IMR-90 (cell line): ENCODE data around the gene EFNA5. TPM values are rescaled to one million over a fixed set of nuclear protein-coding genes. Genes with fewer than 3 reads are reported as not detected.

Experiments used
- ATAC-seq: fragments of 200-7000 bp; cut with Tn5 transposase; 2 replicates; pipeline ENCODE4 v1.9.1; 2020; ENCODE audit warnings: low read depth, mild to moderate bottlenecking, moderate library complexity
- BruUV-seq: library from RNA; stranded (reverse); fragments of 400-500 nt; replicated peaks from 2 replicates; lab custom pipeline; 2021; lab: Mats Ljungman, UMichigan
- CTCF ChIA-PET: fragments of 300-600 bp; formaldehyde crosslinking; extraction: SDS; loops from one replicate; lab custom pipeline; 2021; ENCODE audit warnings: antibody characterized with exemption; lab: Yijun Ruan, JAX
- POLR2A ChIA-PET: fragments of 300-600 bp; sonication (Branson Sonifier 250); formaldehyde crosslinking; loops from one replicate; lab custom pipeline; 2022; ENCODE audit warnings: antibody characterized with exemption; ENCODE audit not compliant: unreplicated experiment; lab: Charles Lee
- DNase-seq: peaks from one replicate; pipeline ENCODE4 v3.0.0; 2013
- H2AFZ ChIP-seq: replicated peaks from 2 replicates; pipeline ENCODE3; 2013; ENCODE audit warnings: low read length, mild to moderate bottlenecking; ENCODE audit not compliant: poor library complexity
- H2AK5ac ChIP-seq: 2 replicates; pipeline ENCODE4 v1.6.1; 2013; ENCODE audit warnings: low read depth, low read length, inconsistent platforms
- H2AK9ac ChIP-seq: replicated peaks from 2 replicates; pipeline ENCODE3; 2013; ENCODE audit warnings: mild to moderate bottlenecking, low read depth, low read length, moderate library complexity; ENCODE audit not compliant: poor library complexity
- H2BK120ac ChIP-seq: 2 replicates; pipeline ENCODE4 v1.6.1; 2013; ENCODE audit warnings: low read depth, low read length, inconsistent platforms
- H2BK15ac ChIP-seq: 3 replicates; pipeline ENCODE4 v1.6.1; 2013; ENCODE audit warnings: low read depth, low read length, inconsistent platforms
- H2BK20ac ChIP-seq: 2 replicates; pipeline ENCODE4 v1.6.1; 2013; ENCODE audit warnings: low read depth, mild to moderate bottlenecking, inconsistent platforms, low read length, moderate library complexity
- H2BK5ac ChIP-seq: 2 replicates; pipeline ENCODE4 v1.6.1; 2013; ENCODE audit warnings: mild to moderate bottlenecking, low read depth, low read length, inconsistent platforms; ENCODE audit not compliant: poor library complexity, severe bottlenecking
- H3K14ac ChIP-seq: replicated peaks from 2 replicates; pipeline ENCODE4 v1.6.1; 2013; ENCODE audit warnings: low read depth, low read length, inconsistent platforms
- H3K18ac ChIP-seq: 2 replicates; pipeline ENCODE4 v1.6.1; 2013; ENCODE audit warnings: low read depth, low read length, control low read depth
- H3K23ac ChIP-seq: 2 replicates; pipeline ENCODE4 v1.6.1; 2013; ENCODE audit warnings: low read depth, low read length, inconsistent platforms
- H3K27ac ChIP-seq: 2 replicates; pipeline ENCODE4 v1.5.1; 2013; ENCODE audit warnings: mild to moderate bottlenecking, control low read depth, low read length; ENCODE audit not compliant: insufficient read depth
- H3K27me3 ChIP-seq: 2 replicates; pipeline ENCODE4 v1.6.1; 2013; ENCODE audit warnings: low read length; ENCODE audit not compliant: control insufficient read depth, insufficient read depth
- H3K36me3 ChIP-seq: 2 replicates; pipeline ENCODE4 v1.6.1; 2013; ENCODE audit warnings: low read length, mixed read lengths; ENCODE audit not compliant: control insufficient read depth, insufficient read depth
- H3K4ac ChIP-seq: 2 replicates; pipeline ENCODE4 v1.6.1; 2013; ENCODE audit warnings: low read depth, low read length, inconsistent platforms
- H3K4me1 ChIP-seq: 2 replicates; pipeline ENCODE4 v1.6.1; 2013; ENCODE audit warnings: low read length, mixed read lengths; ENCODE audit not compliant: control insufficient read depth, insufficient read depth
- H3K4me2 ChIP-seq: 2 replicates; pipeline ENCODE4 v1.6.1; 2013; ENCODE audit warnings: low read depth, mild to moderate bottlenecking, control low read depth, low read length, moderate library complexity
- H3K4me3 ChIP-seq: 2 replicates; pipeline ENCODE4 v1.5.1; 2013; ENCODE audit warnings: low read depth, mild to moderate bottlenecking, control low read depth, low read length, moderate library complexity; ENCODE audit not compliant: insufficient read depth
- H3K56ac ChIP-seq: 2 replicates; pipeline ENCODE4 v1.6.1; 2013; ENCODE audit warnings: low read length, inconsistent platforms; ENCODE audit not compliant: insufficient read depth; ENCODE audit errors: extremely low read depth
- H3K79me1 ChIP-seq, 2 experiments: 2 replicates each; pipeline ENCODE4 v1.6.1; 2013; ENCODE audit warnings: low read length in 2 of 2, inconsistent platforms in 1 of 2, low read depth in 1 of 2
- H3K9ac ChIP-seq: 2 replicates; pipeline ENCODE4 v1.6.1; 2013; ENCODE audit warnings: low read depth, low read length, control low read depth
- H3K9me1 ChIP-seq: 2 replicates; pipeline ENCODE4 v1.6.1; 2013; ENCODE audit warnings: low read length, inconsistent platforms; ENCODE audit not compliant: insufficient read depth
- H3K9me3 ChIP-seq: 2 replicates; pipeline ENCODE4 v1.6.1; 2013; ENCODE audit warnings: low read length; ENCODE audit not compliant: control insufficient read depth, insufficient read depth
- H4K20me1 ChIP-seq: 2 replicates; pipeline ENCODE4 v1.6.1; 2013; ENCODE audit warnings: low read length, inconsistent platforms; ENCODE audit not compliant: insufficient read depth
- H4K5ac ChIP-seq: 2 replicates; pipeline ENCODE4 v1.6.1; 2013; ENCODE audit warnings: mild to moderate bottlenecking, low read depth, low read length, control low read depth
- H4K8ac ChIP-seq, 2 experiments: 2 replicates each; pipeline ENCODE4 v1.6.1; 2013; ENCODE audit warnings: low read depth in 2 of 2, low read length in 2 of 2, control low read depth in 1 of 2, inconsistent platforms in 1 of 2
- H4K91ac ChIP-seq: 2 replicates; pipeline ENCODE4 v1.6.1; 2013; ENCODE audit warnings: low read depth, low read length, inconsistent platforms; ENCODE audit not compliant: insufficient read depth
- BHLHE40 ChIP-seq: fragments of 150-350 bp; IDR thresholded peaks from 2 replicates; pipeline ENCODE4 v1.6.1; 2016; ENCODE audit warnings: mild to moderate bottlenecking, low read depth, low read length
- CEBPB ChIP-seq: IDR thresholded peaks from 2 replicates; pipeline ENCODE4 v1.6.1; 2012; ENCODE audit warnings: low read depth, low read length, improper control_type of control experiment
- CHD1 ChIP-seq: IDR thresholded peaks from 2 replicates; pipeline ENCODE4 v1.6.1; 2012; ENCODE audit warnings: low read depth, low read length, improper control_type of control experiment
- CTCF ChIP-seq: conservative IDR thresholded peaks from 2 replicates; pipeline ENCODE4 v1.5.1; 2012; ENCODE audit warnings: mild to moderate bottlenecking, low read depth, low read length, improper control_type of control experiment
- ELK1 ChIP-seq: fragments of 150-350 bp; IDR thresholded peaks from 2 replicates; pipeline ENCODE4 v1.6.1; 2016; ENCODE audit warnings: low read depth, mild to moderate bottlenecking, low read length, moderate library complexity, borderline replicate concordance
- MAFK ChIP-seq: IDR thresholded peaks from 2 replicates; pipeline ENCODE4 v1.6.1; 2012; ENCODE audit warnings: low read depth, low read length, improper control_type of control experiment
- MAZ ChIP-seq: IDR thresholded peaks from 2 replicates; pipeline ENCODE4 v1.6.1; 2012; ENCODE audit warnings: low read depth, mild to moderate bottlenecking, low read length, improper control_type of control experiment, moderate library complexity, borderline replicate concordance
- MXI1 ChIP-seq: IDR thresholded peaks from 2 replicates; pipeline ENCODE4 v1.6.1; 2012; ENCODE audit warnings: low read depth, mild to moderate bottlenecking, low read length, moderate library complexity, borderline replicate concordance
- NFE2L2 ChIP-seq: fragments of 150-350 bp; IDR thresholded peaks from 2 replicates; pipeline ENCODE4 v1.6.1; 2016; ENCODE audit warnings: low read depth, mild to moderate bottlenecking, low read length
- POLR2A ChIP-seq: IDR thresholded peaks from 2 replicates; pipeline ENCODE4 v1.6.1; 2012; ENCODE audit warnings: mild to moderate bottlenecking, low read depth, low read length
- RAD21 ChIP-seq: IDR thresholded peaks from 2 replicates; pipeline ENCODE4 v1.6.1; 2012; ENCODE audit warnings: low read length, improper control_type of control experiment
- RFX5 ChIP-seq: IDR thresholded peaks from 2 replicates; pipeline ENCODE4 v1.8.0; 2012; ENCODE audit warnings: low read depth, mild to moderate bottlenecking, low read length, moderate library complexity
- SMC3 ChIP-seq: fragments of 150-350 bp; IDR thresholded peaks from 2 replicates; pipeline ENCODE4 v1.6.1; 2016; ENCODE audit warnings: low read depth, mild to moderate bottlenecking, antibody characterized with exemption, low read length, moderate library complexity
- WGBS, 2 experiments: methylation state at CpG; one replicate each; pipeline versions ENCODE4 v1.1.5 to v1.1.7; 2013; ENCODE audit warnings: missing lambda C conversion rate in 2 of 2; ENCODE audit not compliant: insufficient read length in 1 of 2; ENCODE audit errors: extremely low coverage in 2 of 2; 5-methylcytosine and 5-hydroxymethylcytosine counted together
- dilution Hi-C: fragments of 300-500 bp; cut with HindIII; formaldehyde crosslinking; loops from one replicate; pipeline ENCODE4 v1.14.3; 2018; ENCODE audit warnings: low sequenced_read_pairs; ENCODE audit not compliant: unreplicated experiment
- in situ Hi-C: fragments of 300-500 bp; cut with MboI; formaldehyde crosslinking; loops from 3 replicates; pipeline ENCODE4 v1.14.3; 2019; ENCODE audit warnings: low sequenced_read_pairs, inconsistent platforms, mixed read lengths
- intact Hi-C: fragments of 100-400 bp; cut with micrococcal nuclease; formaldehyde crosslinking; loops from 2 replicates; pipeline ENCODE4 v1.10.0; 2022
- polyA plus RNA-seq, 3 experiments: library from polyadenylated mRNA; depleted of rRNA; stranded (reverse); fragments of >200 nt; gene quantifications; 2 replicates each; pipeline ENCODE4 v1.2.3, GENCODE V29; 2012; ENCODE audit warnings: low replicate concordance in 1 of 3
- total RNA-seq: library from RNA; depleted of rRNA; stranded (reverse); fragments of >200 nt; gene quantifications from 2 replicates; pipeline ENCODE4 v1.2.3, GENCODE V29; 2012

EFNA5 gene
- total and polyA plus RNA-seq, 2 of the 4 experiments (the other 2 are of a cell fraction), result 1.5 to 1.6 TPM

- TF ChIP-seq RAD21 (no peak), MAZ (no peak)
Observed at GRCh38 chr5:107376546-107377276, 294.0 kb downstream of the EFNA5 start (continued).

- no TSS peak for BruUV-seq
- intact Hi-C loops, result no loop called here
- TF ChIP-seq MXI1 (no peak), ELK1 (no peak), NFE2L2 (no peak), MAFK (no peak), CHD1 (no peak), SMC3 (no peak), CEBPB (no peak), RFX5 (no peak), BHLHE40 (no peak), CTCF (no peak), MAZ (no peak), POLR2A (no peak)
Observed at GRCh38 chr5:107373549-107374263, 297.0 kb downstream of the EFNA5 start.

More at GRCh38 chr5:107373549-107374263, 297.0 kb downstream of the EFNA5 start:
- no peaks in the 10 kb centered on the region for H3K36me3 ChIP-seq
- no peaks in the 10 kb centered on the region for H4K20me1 ChIP-seq
- H2BK5ac ChIP-seq, result no peak overlapping the region
- no peak overlapping the region for H3K18ac ChIP-seq
- DNase-seq, result no peak
- ATAC-seq, result no peak
- no peak overlapping the region for H4K8ac ChIP-seq
- H3K9me1 ChIP-seq, result peaks cover 2% of the 10 kb centered on the region; the same call in 1 of the 2 replicates
- H2AK9ac ChIP-seq, result no peak overlapping the region
- no peaks in the 10 kb centered on the region for H3K79me1 ChIP-seq
- no peaks in the 10 kb centered on the region for H3K9me3 ChIP-seq
- no peak overlapping the region for H3K4me2 ChIP-seq
- H3K14ac ChIP-seq, result no peak overlapping the region
- H2BK15ac ChIP-seq, result no peak overlapping the region
- in situ Hi-C loops (no loop called here), dilution Hi-C loops (no loop called here)
- no peak overlapping the region for H2BK20ac ChIP-seq
- no peak overlapping the region for H3K4ac ChIP-seq
- H3K4me1 ChIP-seq, result peaks cover 3% of the 10 kb centered on the region
- CTCF ChIA-PET, result no interaction called here
- H4K91ac ChIP-seq, result no peak overlapping the region
- POLR2A ChIA-PET, result no interaction called here
- H3K56ac ChIP-seq, result no peak overlapping the region
- no peak overlapping the region for H3K23ac ChIP-seq
- no peak overlapping the region for H3K27ac ChIP-seq
- no peak overlapping the region for H2BK120ac ChIP-seq
- no peak overlapping the region for H4K5ac ChIP-seq
- no CpG with 5 or more reads among the region's 9 CpGs for WGBS, 2 experiments
- H2AK5ac ChIP-seq, result no peak overlapping the region
- H3K27me3 ChIP-seq, result no peaks in the 10 kb centered on the region
- H2AFZ ChIP-seq, result no peak overlapping the region
- H3K9ac ChIP-seq, result no peak overlapping the region
- H3K4me3 ChIP-seq, result no peak overlapping the region
